ENCODE measurements around the gene ADRA2C. TPM values are rescaled to one million over a fixed set of nuclear protein-coding genes. Genes with fewer than 3 reads are reported as not detected.

The ADRA2C gene
- total and polyA plus RNA-seq, 2 of the 13 experiments (the other 11 are each of a cell fraction or from before 2014, with no cell fraction given) = 15.4 to 69.7 TPM

DNA sequence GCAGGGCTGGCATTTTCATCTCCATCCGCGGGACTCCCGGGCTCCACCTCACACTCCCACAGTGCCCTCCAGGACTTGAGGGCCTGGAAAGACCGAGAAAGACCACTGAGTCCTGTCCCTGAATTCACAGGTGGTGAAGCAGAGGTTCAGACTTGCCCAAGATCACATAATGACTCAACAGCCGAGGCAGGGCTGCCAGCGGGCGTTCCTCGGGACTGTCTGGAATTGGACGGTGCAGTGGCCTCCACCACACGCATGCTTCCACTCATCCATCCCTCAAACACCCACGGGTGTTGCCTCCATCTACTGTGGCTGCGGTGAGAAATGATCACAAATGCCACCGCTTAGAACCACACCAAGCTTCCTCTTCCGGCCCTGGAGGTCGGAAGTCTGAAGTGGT lies 6.9 kb upstream of the ADRA2C start:
- Histone ChIP-seq H3K27ac (ENCODE audit: extremely low read length, insufficient read depth, low read length) (no peak overlapping the region), H2AFZ (ENCODE audit: low read length) (no peak overlapping the region), H3K9me3 (ENCODE audit: low read length) (no peaks in the 10 kb centered on the region), H3K79me2 (ENCODE audit: insufficient read depth, low read length) (no peaks in the 10 kb centered on the region), H3K9ac (ENCODE audit: insufficient read depth, low read depth, low read length) (no peak overlapping the region), H3K4me1 (ENCODE audit: insufficient read depth, low read length) (no peaks in the 10 kb centered on the region), H3K4me3 (replicated peaks in 1 of 3; ENCODE audit: insufficient read depth in 1 of 3, low read depth in 2 of 3, low read length in 3 of 3) (no peak overlapping the region), H3K4me2 (ENCODE audit: low read depth, low read length) (no peak overlapping the region), H3K27me3 (ENCODE audit: control insufficient read depth in 1 of 2, insufficient read depth in 2 of 2, low read length in 2 of 2) (peaks cover 4 to 57% of the 10 kb centered on the region in 2 experiments), H4K20me1 (ENCODE audit: insufficient read depth, low read length) (no peaks in the 10 kb centered on the region), H3K36me3 (replicated peaks in 1 of 2; ENCODE audit: control insufficient read depth in 1 of 2, insufficient read depth in 2 of 2, low read length in 2 of 2) (no peaks in the 10 kb centered on the region; a peak in 1 of 5 replicates)
- CTCF ChIA-PET (ENCODE audit: low intra/inter-chr PET ratio, low total read pairs) = no interaction called here
- no TSS peak for BruUV-seq (replicated peaks)
- no peak for ATAC-seq
- no peak for FAIRE-seq
- POLR2A ChIA-PET = no interaction called here
- 43% methylated on average over 13 of the region's 15 CpGs for WGBS (ENCODE audit: low lambda C conversion rate)
- DNase-seq (ENCODE audit: low spot score) = no peak
- intact Hi-C loops (cut with micrococcal nuclease; ENCODE audit: unreplicated experiment) = no loop called here
- TF ChIP-seq, protein P1, sequence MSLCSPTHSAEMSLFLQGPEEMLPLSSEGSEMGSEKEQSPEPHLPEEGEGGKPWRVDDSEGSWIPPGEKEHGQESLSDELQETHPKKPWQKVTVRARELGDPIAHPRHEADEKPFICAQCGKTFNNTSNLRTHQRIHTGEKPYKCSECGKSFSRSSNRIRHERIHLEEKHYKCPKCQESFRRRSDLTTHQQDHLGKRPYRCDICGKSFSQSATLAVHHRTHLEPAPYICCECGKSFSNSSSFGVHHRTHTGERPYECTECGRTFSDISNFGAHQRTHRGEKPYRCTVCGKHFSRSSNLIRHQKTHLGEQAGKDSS (CRISPR knock-in tag; IDR thresholded peaks at IDR 0.05; ENCODE audit: borderline replicate concordance, low read depth) = no peak
- TF ChIP-seq TBL1XR1 (IDR thresholded peaks at IDR 0.05; ENCODE audit: borderline replicate concordance, low read length, partially characterized antibody) (no peak), ZFP36 (IDR thresholded peaks at IDR 0.05; ENCODE audit: borderline replicate concordance, low read depth, low read length, partially characterized antibody) (no peak), ZNF317 (CRISPR knock-in tag; IDR thresholded peaks at IDR 0.05) (no peak)
- in situ Hi-C loops (cut with HindIII; ENCODE audit: extremely low pct_ligation_motif_present, low pct_unique_long_range_greater_than_20kb) = no loop called here

DNA sequence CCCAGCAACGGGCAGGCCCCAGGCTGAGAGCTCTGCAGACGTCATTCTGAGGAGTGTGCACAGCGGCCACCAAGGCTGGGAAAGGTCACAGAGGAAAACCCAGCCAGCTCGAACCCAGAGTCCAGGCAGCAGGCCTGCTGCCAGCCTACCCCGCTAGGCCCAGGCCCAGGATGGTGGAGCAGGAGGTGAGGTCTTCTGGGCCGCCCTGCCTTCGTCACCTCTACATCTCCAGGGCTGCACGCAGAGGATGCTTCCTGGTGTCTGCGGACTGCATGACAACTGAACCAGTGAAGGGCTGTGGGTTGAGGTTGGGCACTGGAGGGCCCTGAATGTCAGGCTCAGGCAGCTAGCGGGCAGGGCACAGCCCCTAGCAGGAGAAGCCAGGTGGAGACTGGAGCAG lies 5.8 kb upstream of the ADRA2C start:
- DNase-seq (ENCODE audit: low spot score) (no peak), FAIRE-seq (no peak), ATAC-seq (no peak)
- no peak overlapping the region for H3K9ac ChIP-seq (ENCODE audit: insufficient read depth, low read depth, low read length)
- in situ Hi-C loops (cut with HindIII; ENCODE audit: extremely low pct_ligation_motif_present, low pct_unique_long_range_greater_than_20kb) = no loop called here
- no peaks in the 10 kb centered on the region for H3K9me3 ChIP-seq (ENCODE audit: low read length)
- no peak overlapping the region for H2AFZ ChIP-seq (ENCODE audit: low read length)
- H3K4me2 ChIP-seq (ENCODE audit: low read depth, low read length) = no peak overlapping the region
- TF ChIP-seq RXRB (CRISPR knock-in tag; IDR thresholded peaks at IDR 0.05; ENCODE audit: borderline replicate concordance) (no peak), POLR2G (IDR thresholded peaks at IDR 0.05; ENCODE audit: low read depth, low read length) (0 out of 2 replicates have a peak, but pooled peaks have one; percentile 27)
- H4K20me1 ChIP-seq (ENCODE audit: insufficient read depth, low read length) = no peaks in the 10 kb centered on the region
- H3K79me2 ChIP-seq (ENCODE audit: insufficient read depth, low read length) = no peaks in the 10 kb centered on the region
- H3K36me3 ChIP-seq (replicated peaks in 1 of 2; ENCODE audit: control insufficient read depth in 1 of 2, insufficient read depth in 2 of 2, low read length in 2 of 2) = no peaks in the 10 kb centered on the region; a peak in 1 of 5 replicates
- intact Hi-C loops (cut with micrococcal nuclease; ENCODE audit: unreplicated experiment) = no loop called here
- no TSS peak for BruUV-seq (replicated peaks)
- POLR2A ChIA-PET = interaction anchor here (0.9 kb wide), 1 partner anchor 76 kb away, joined by 5 read pairs; no protein-coding TSS in a partner anchor
- peaks cover 9% of the 10 kb centered on the region; the same call in 1 of the 2 replicates for H3K4me1 ChIP-seq (ENCODE audit: insufficient read depth, low read length)
- H3K27ac ChIP-seq (ENCODE audit: extremely low read length, insufficient read depth, low read length) = no peak overlapping the region
- no peak overlapping the region for H3K4me3 ChIP-seq (replicated peaks in 1 of 3; ENCODE audit: insufficient read depth in 1 of 3, low read depth in 2 of 3, low read length in 3 of 3)
- 56% methylated on average over 3 of the region's 10 CpGs for WGBS (ENCODE audit: low lambda C conversion rate)
- CTCF ChIA-PET (ENCODE audit: low intra/inter-chr PET ratio, low total read pairs) = no interaction called here
- peaks cover 4 to 47% of the 10 kb centered on the region in 2 experiments for H3K27me3 ChIP-seq (ENCODE audit: control insufficient read depth in 1 of 2, insufficient read depth in 2 of 2, low read length in 2 of 2)

Data from HepG2 (cell line).